ENCODE measurements around the gene GINS2. TPM values are rescaled to one million over a fixed set of nuclear protein-coding genes. Genes with fewer than 3 reads are reported as not detected.

The GINS2 gene
- total RNA-seq, 4 donors from 2014 or later = 0.24 to 1.2 (median 0.55) TPM

- H3K9me3 ChIP-seq = no peaks in the 10 kb centered on the region
- no peak for TF ChIP-seq POLR2A (IDR thresholded peaks at IDR 0.05)
- TF ChIP-seq, protein P1, sequence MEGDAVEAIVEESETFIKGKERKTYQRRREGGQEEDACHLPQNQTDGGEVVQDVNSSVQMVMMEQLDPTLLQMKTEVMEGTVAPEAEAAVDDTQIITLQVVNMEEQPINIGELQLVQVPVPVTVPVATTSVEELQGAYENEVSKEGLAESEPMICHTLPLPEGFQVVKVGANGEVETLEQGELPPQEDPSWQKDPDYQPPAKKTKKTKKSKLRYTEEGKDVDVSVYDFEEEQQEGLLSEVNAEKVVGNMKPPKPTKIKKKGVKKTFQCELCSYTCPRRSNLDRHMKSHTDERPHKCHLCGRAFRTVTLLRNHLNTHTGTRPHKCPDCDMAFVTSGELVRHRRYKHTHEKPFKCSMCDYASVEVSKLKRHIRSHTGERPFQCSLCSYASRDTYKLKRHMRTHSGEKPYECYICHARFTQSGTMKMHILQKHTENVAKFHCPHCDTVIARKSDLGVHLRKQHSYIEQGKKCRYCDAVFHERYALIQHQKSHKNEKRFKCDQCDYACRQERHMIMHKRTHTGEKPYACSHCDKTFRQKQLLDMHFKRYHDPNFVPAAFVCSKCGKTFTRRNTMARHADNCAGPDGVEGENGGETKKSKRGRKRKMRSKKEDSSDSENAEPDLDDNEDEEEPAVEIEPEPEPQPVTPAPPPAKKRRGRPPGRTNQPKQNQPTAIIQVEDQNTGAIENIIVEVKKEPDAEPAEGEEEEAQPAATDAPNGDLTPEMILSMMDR (IDR thresholded peaks at IDR 0.05) = no peak
- H3K4me1 ChIP-seq = no peaks in the 10 kb centered on the region
- no peak for DNase-seq
- H3K27me3 ChIP-seq = no peaks in the 10 kb centered on the region
- WGBS, 2 donors = 72 to 100% methylated on average over 3 to 7 of the region's 7 CpGs
- H3K27ac ChIP-seq = no peak overlapping the region
- no peak overlapping the region for H3K4me3 ChIP-seq (replicated peaks in 1 of 3)
- H3K36me3 ChIP-seq = no peaks in the 10 kb centered on the region
- intact Hi-C loops (cut with DNase I) = no loop called here
These were observed 40.1 kb upstream of the GINS2 start for GRCh38 chr16:85728879-85729278.

GRCh38 chr16:85724936-85725335, 36.2 kb upstream of the GINS2 start:
- TF ChIP-seq, protein P1 (IDR thresholded peaks at IDR 0.05) = no peak
- TF ChIP-seq POLR2A (IDR thresholded peaks at IDR 0.05) = no peak
- Histone ChIP-seq H3K27me3 (no peaks in the 10 kb centered on the region), H3K36me3 (no peaks in the 10 kb centered on the region), H3K27ac (no peak overlapping the region), H3K4me3 (replicated peaks in 1 of 3) (no peak overlapping the region), H3K9me3 (no peaks in the 10 kb centered on the region), H3K4me1 (no peaks in the 10 kb centered on the region)
- intact Hi-C loops (cut with DNase I) = no loop called here
- no peak for DNase-seq
- WGBS, 2 donors = no CpG with 5 or more reads among the region's 12 CpGs

DNA sequence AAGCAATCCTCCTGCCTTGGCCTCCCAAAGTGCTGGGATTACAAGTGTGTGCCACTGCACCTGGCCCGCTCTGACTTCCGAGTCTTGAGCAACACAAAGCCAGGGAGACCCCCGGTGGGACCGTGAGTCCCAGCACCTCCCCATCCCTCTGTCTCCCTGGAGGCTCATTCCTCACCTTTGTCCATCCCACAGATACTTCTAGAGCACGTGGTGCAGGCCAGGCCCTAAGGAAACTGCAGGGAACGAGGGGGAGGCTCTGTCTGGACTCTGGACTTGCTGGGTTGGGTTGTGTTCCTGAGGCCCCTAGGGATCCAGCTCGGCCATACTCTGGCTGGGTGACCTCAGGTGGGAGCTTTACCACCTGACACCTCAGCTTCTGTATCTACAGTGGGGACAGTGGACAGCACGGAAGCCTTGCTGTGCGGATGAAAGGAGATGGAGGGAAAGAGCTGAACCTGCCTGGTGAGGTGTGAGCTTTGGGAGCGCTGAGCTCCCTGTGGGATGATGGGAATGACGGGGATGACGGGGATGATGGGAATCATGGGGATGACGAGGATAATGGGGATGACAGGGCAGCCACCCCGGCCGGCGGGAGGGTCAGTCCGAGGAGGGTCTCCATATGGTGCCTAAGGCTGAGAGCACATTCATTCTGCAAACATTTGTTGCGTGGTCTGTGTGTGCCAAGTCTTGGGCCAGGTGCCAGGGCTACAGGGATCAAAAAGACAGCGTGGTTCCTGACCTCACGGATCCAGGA, 35.5 kb upstream of the GINS2 start:
- H3K9me3 ChIP-seq = no peaks in the 10 kb centered on the region
- no peaks in the 10 kb centered on the region for H3K4me1 ChIP-seq
- H3K27me3 ChIP-seq = no peaks in the 10 kb centered on the region
- no peak for TF ChIP-seq POLR2A (IDR thresholded peaks at IDR 0.05)
- TF ChIP-seq, protein P1 (IDR thresholded peaks at IDR 0.05) = no peak
- DNase-seq = no peak
- 81% methylated on average over 20 of the region's 20 CpGs for WGBS, 2 donors
- H3K27ac ChIP-seq = no peak overlapping the region
- intact Hi-C loops (cut with DNase I) = no loop called here
- no peak overlapping the region for H3K4me3 ChIP-seq (replicated peaks in 1 of 3)
- H3K36me3 ChIP-seq = no peaks in the 10 kb centered on the region

DNA sequence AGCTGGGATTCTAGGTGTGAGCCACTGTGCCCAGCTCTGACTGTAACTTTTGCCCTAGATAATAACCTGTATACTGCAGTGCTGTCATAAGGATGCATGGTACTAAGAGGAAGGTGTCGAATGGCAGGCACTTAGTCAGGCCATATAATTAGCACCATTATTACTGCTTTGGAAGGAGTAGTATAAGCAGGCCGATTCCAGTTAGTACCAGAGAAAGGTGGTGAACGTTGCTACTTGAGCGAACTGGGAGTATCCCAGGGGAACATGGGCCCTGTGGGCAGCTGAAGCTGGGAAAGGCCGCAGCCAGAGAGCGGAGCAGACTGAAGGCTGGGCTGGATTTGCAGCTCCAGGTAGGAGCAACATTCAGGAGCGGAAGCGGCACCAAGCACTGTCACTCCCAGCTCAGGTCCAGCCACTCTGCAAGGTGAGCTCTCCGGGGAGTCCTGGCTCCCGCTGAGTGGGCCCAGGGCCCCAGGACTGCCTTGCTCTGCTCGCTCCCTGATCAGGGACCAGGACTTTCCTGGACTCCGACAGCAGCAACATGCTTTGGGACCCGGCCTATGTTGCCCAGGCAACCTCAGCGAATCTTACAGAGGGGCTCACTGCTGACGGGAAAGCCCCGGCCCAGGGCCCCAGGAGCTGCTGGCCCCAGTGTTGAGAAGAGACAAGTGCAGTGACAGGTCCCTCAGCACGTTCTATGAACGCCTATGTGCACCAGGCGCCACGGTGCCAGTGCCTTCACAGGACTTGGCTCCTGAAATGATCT, 33.6 kb upstream of the GINS2 start:
- no peak for DNase-seq
- H3K27ac ChIP-seq = no peak overlapping the region
- H3K4me3 ChIP-seq (replicated peaks in 1 of 3) = no peak overlapping the region
- no peaks in the 10 kb centered on the region for H3K36me3 ChIP-seq
- WGBS, 2 donors = 86 to 88% methylated on average over 13 to 16 of the region's 20 CpGs
- intact Hi-C loops (cut with DNase I) = no loop called here
- no peaks in the 10 kb centered on the region for H3K27me3 ChIP-seq
- no peaks in the 10 kb centered on the region for H3K9me3 ChIP-seq
- no peaks in the 10 kb centered on the region for H3K4me1 ChIP-seq
- no peak for TF ChIP-seq POLR2A (IDR thresholded peaks at IDR 0.05)
- TF ChIP-seq, protein P1 (IDR thresholded peaks at IDR 0.05) = no peak

GRCh38 chr16:85720302-85720637, 31.5 kb upstream of the GINS2 start:
- TF ChIP-seq POLR2A (IDR thresholded peaks at IDR 0.05) = no peak
- TF ChIP-seq, protein P1 (IDR thresholded peaks at IDR 0.05) = no peak
- H3K9me3 ChIP-seq = no peaks in the 10 kb centered on the region
- peaks cover 0 to 12% of the 10 kb centered on the region in 2 donors for H3K4me1 ChIP-seq
- H3K27ac ChIP-seq = no peak overlapping the region
- WGBS, 2 donors = 93% methylated on average over 3 to 4 of the region's 4 CpGs
- H3K27me3 ChIP-seq = no peaks in the 10 kb centered on the region
- intact Hi-C loops (cut with DNase I) = no loop called here
- H3K36me3 ChIP-seq = no peaks in the 10 kb centered on the region
- H3K4me3 ChIP-seq (replicated peaks in 1 of 3) = no peak overlapping the region
- no peak for DNase-seq

Measured in thyroid gland (tissue), 4 donors.